Astrocyte of the spinal cord (primary cell): ENCODE results near the gene CXorf65.

ENCODE experiments used
- DNase-seq: peaks from one replicate; pipeline ENCODE4 v3.0.0; 2011; ENCODE audit warnings: low read depth, low spot score
- H3K4me3 ChIP-seq: 2 replicates; pipeline ENCODE4 v1.5.1; 2011; ENCODE audit warnings: low read depth, mild to moderate bottlenecking, low read length, moderate library complexity
- in situ Hi-C: cut with HindIII; loops from 2 replicates; pipeline ENCODE4 v1.10.0; 2017; ENCODE audit warnings: low sequenced_read_pairs
- TF ChIP-seq, protein P1 (sequence below): IDR thresholded peaks from 2 replicates; pipeline ENCODE4 v1.5.1; 2012; ENCODE audit warnings: low read depth, mild to moderate bottlenecking, low read length, inconsistent platforms

Gene CXorf65

DNA sequence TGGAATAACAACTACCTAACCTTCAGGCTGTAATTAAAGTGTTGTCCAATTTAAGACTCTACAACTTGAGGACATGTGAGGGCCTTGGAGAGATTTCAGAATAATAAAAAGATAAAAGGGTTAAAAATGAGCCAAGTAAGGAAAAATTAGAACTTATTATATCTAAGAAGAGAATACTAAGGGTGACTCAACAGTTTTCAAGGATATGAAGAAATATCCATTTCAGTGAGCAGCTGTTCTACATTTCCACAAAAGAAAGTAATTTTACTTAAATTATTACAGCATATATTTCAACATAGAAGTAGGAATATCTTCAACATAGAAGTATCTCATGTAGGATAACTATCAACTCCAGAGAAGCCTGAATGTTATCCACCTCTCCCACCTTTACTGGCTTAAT is 49.7 kb downstream of the CXorf65 start:
- no peak overlapping the region for H3K4me3 ChIP-seq
- TF ChIP-seq, protein P1, sequence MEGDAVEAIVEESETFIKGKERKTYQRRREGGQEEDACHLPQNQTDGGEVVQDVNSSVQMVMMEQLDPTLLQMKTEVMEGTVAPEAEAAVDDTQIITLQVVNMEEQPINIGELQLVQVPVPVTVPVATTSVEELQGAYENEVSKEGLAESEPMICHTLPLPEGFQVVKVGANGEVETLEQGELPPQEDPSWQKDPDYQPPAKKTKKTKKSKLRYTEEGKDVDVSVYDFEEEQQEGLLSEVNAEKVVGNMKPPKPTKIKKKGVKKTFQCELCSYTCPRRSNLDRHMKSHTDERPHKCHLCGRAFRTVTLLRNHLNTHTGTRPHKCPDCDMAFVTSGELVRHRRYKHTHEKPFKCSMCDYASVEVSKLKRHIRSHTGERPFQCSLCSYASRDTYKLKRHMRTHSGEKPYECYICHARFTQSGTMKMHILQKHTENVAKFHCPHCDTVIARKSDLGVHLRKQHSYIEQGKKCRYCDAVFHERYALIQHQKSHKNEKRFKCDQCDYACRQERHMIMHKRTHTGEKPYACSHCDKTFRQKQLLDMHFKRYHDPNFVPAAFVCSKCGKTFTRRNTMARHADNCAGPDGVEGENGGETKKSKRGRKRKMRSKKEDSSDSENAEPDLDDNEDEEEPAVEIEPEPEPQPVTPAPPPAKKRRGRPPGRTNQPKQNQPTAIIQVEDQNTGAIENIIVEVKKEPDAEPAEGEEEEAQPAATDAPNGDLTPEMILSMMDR = no peak
- in situ Hi-C loops = no loop called here
- no peak for DNase-seq
